ENCODE measurements around the gene MSANTD7.
A peak's percentile ranks its signal among the peaks of the same experiment; 100 is the strongest.

The MSANTD7 gene

GRCh38 chr10:14876764-14877163 is 38.7 kb downstream of the MSANTD7 start:
- no peak for DNase-seq
- in situ Hi-C loops (cut with HindIII; ENCODE audit: low pct_ligation_motif_present, low pct_unique_long_range_greater_than_20kb, low sequenced_read_pairs): no loop called here

DNA sequence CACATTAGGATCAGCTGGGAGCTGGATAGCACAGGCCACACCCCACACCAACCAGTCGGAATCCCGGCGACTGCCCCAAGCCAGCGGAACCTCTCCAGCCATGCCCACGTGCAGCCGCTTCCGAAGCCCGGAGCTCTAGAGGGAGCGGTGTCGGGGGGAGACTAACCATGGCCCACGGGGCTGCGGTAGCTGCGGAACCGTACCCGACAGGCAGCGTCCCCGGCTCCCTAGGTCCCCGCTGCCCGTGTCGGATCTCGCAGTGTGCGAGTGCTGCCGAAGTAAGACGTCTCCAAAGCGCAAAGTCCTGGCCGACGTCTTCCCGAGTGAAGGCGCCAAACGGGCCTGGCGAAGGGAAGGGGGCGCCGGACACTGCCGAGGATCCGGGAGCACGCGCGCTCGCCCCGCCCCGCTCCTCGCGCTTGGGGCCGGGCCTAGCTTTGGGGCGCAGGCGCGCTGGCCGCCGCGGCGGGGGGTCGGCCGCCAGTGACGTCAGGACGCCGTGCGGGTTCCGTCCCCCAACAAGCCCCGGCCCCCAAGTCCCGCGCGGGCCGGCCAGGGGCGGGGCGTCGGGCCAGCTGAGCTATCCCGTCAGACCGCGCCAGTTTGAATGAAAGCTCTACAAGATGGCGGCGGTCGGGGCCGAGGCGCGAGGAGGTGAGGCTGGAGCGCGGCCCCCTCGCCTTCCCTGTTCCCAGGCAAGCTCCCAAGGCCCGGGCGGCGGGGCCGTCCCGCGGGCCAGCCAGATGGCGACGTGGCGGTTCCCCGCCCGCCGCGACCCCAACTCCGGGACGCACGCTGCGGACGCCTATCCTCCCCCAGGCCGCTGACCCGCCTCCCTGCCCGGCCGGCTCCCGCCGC is 40.4 kb downstream of the MSANTD7 start, which contains the start of gene SUV39H2:
Gene SUV39H2, plus strand, starts transcription at position 601 of the 858 bp plus-strand sequence. Its CDS starts 23 bp downstream, at position 624.
- in situ Hi-C loops (cut with HindIII; ENCODE audit: low pct_ligation_motif_present, low pct_unique_long_range_greater_than_20kb, low sequenced_read_pairs): no loop called here
- DNase-seq: peak; percentile 92

GRCh38 chr10:14879124-14879927 is 41.2 kb downstream of the MSANTD7 start:
- in situ Hi-C loops (cut with HindIII; ENCODE audit: low pct_ligation_motif_present, low pct_unique_long_range_greater_than_20kb, low sequenced_read_pairs): no loop called here
- DNase-seq: peak; percentile 40

DNA sequence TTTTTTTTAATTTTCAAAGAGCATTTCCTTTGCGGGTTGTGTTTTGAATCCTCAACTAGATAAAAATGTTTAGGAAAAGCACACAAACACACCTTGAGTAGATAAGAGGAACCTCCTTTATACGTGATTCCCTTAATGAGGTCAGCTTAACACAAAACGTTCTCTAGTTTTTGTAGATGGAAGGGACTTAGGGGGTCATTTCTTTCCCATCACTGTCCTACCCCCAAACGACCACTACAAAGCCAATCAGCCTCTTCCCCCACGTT is 41.8 kb downstream of the MSANTD7 start:
- in situ Hi-C loops (cut with HindIII; ENCODE audit: low pct_ligation_motif_present, low pct_unique_long_range_greater_than_20kb, low sequenced_read_pairs): no loop called here
- DNase-seq: no peak

GRCh38 chr10:14880229-14880628 is 42.1 kb downstream of the MSANTD7 start:
- DNase-seq: peak; percentile 19
- in situ Hi-C loops (cut with HindIII; ENCODE audit: low pct_ligation_motif_present, low pct_unique_long_range_greater_than_20kb, low sequenced_read_pairs): no loop called here

DNA sequence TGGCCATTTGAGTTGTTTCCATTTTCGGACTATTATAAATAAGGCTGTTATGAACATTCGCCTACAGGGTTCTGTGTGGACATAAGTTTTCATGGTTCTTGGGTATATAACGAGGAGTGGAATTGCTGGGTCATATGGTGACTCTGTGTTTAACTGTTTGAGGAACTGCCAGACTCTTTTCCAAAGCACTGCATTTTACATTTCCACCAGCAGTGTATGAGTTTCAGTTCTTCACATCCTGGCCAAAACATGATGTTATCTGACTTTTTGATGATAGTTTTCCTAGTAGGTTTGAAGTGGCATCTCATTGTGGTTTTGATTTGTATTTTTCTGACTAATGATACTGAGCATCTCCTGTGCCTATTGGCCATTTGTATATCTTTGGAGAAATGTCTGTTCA is 46.0 kb downstream of the MSANTD7 start:
- no peak for DNase-seq
- in situ Hi-C loops (cut with HindIII; ENCODE audit: low pct_ligation_motif_present, low pct_unique_long_range_greater_than_20kb, low sequenced_read_pairs): no loop called here

Data from ACHN (cell line).